HCT116 (cell line): ENCODE results near the gene MIER2. TPM values are rescaled to one million over a fixed set of nuclear protein-coding genes. Genes with fewer than 3 reads are reported as not detected.

Experiments
- ATAC-seq: fragments of 200-7000 bp; cut with Tn5 transposase; 2 replicates; pipeline ENCODE4 v1.9.1; 2020; ENCODE audit warnings: mild to moderate bottlenecking, moderate library complexity
- BruUV-seq: library from RNA; stranded (reverse); fragments of 400-500 nt; replicated peaks from 2 replicates; lab custom pipeline; 2021; lab: Mats Ljungman, UMichigan
- CTCF ChIA-PET: fragments of 300-600 bp; sonication (Branson Sonifier 250); formaldehyde crosslinking; loops from one replicate; lab custom pipeline; 2021; ENCODE audit warnings: antibody characterized with exemption; lab: Charles Lee
- POLR2A ChIA-PET: fragments of 300-600, 350-600 bp; sonication (Branson Sonifier 250); formaldehyde crosslinking; loops from one replicate; lab custom pipeline; 2021; ENCODE audit warnings: antibody characterized with exemption; lab: Charles Lee
- RAD21 ChIA-PET, 2 experiments: fragments of 300-600 bp; sonication (Branson Sonifier 250); formaldehyde crosslinking; loops; one replicate each; lab custom pipeline; 2023; ENCODE audit warnings: low total read pairs in 2 of 2; ENCODE audit not compliant: uncharacterized antibody in 2 of 2, unreplicated experiment in 2 of 2, low non-redundant PET in 1 of 2; lab: Charles Lee
- DNase-seq: peaks from one replicate; pipeline ENCODE4 v3.0.0-alpha.2; 2010; ENCODE audit warnings: low read depth, low spot score
- H2AFZ ChIP-seq: fragments of 200-600 bp; shearing (Covaris generic), sonication (generic); 2 replicates; pipeline ENCODE4 v1.6.1; 2017; ENCODE audit warnings: low read depth, mixed run types, mixed read lengths, antibody characterized with exemption, low read length; ENCODE audit not compliant: poor library complexity, severe bottlenecking
- H3K27ac ChIP-seq: 2 replicates; pipeline ENCODE4 v1.5.1; 2012; ENCODE audit warnings: low read depth, low read length
- H3K27me3 ChIP-seq: fragments of 200-600 bp; sonication (generic); 2 replicates; pipeline ENCODE4 v1.6.1; 2016; ENCODE audit warnings: mixed run types, low read length, mixed read lengths; ENCODE audit not compliant: insufficient read depth
- H3K36me3 ChIP-seq, 2 experiments: fragments of 200-500 bp in 1 of 2; fragments of 200-600 bp in 1 of 2; sonication (Bioruptor generic) in 1 of 2; sonication (generic) in 1 of 2; 2 replicates each; pipeline versions ENCODE4 v1.5.1 to v1.6.1; 2014 to 2016; ENCODE audit warnings: low read length in 2 of 2, inconsistent platforms in 1 of 2, mixed read lengths in 1 of 2, mixed run types in 1 of 2; ENCODE audit not compliant: insufficient read depth in 2 of 2, control insufficient read depth in 1 of 2
- H3K4me1 ChIP-seq, 2 experiments: fragments of 200-600 bp in 1 of 2; sonication (generic) in 1 of 2; 2 replicates each; pipeline versions ENCODE4 v1.5.1 to v1.6.1; 2012 to 2017; ENCODE audit warnings: low read length in 2 of 2, inconsistent platforms in 1 of 2, mild to moderate bottlenecking in 1 of 2, mixed read lengths in 1 of 2, mixed run types in 1 of 2, moderate library complexity in 1 of 2; ENCODE audit not compliant: insufficient read depth in 2 of 2, control insufficient read depth in 1 of 2
- H3K4me2 ChIP-seq: fragments of 200-600 bp; sonication (generic); 2 replicates; pipeline ENCODE4 v1.6.1; 2017; ENCODE audit warnings: mixed run types, low read length, mixed read lengths
- H3K4me3 ChIP-seq, 2 experiments: fragments of 200-600 bp in 1 of 2; sonication (generic) in 1 of 2; replicated peaks in 1 of 2; 2 replicates each; pipeline ENCODE4 v1.5.1; 2011 to 2016; ENCODE audit warnings: low read length in 2 of 2, control low read depth in 1 of 2, low read depth in 1 of 2, mild to moderate bottlenecking in 1 of 2, mixed read lengths in 1 of 2, mixed run types in 1 of 2
- H3K79me2 ChIP-seq: fragments of 200-600 bp; sonication (generic); 2 replicates; pipeline ENCODE4 v1.6.1; 2017; ENCODE audit warnings: mild to moderate bottlenecking, mixed run types, low read length, moderate library complexity, mixed read lengths; ENCODE audit not compliant: insufficient read depth
- H3K9ac ChIP-seq: fragments of 200-600 bp; sonication (generic); 2 replicates; pipeline ENCODE4 v1.6.1; 2016; ENCODE audit warnings: low read length, mixed read lengths
- H3K9me2 ChIP-seq: fragments of 200-600 bp; sonication (generic), shearing (Covaris generic); 2 replicates; pipeline ENCODE4 v1.6.1; 2017; ENCODE audit warnings: mixed run types, mild to moderate bottlenecking, moderate library complexity; ENCODE audit not compliant: insufficient read depth
- H3K9me3 ChIP-seq, 2 experiments: fragments of 200-500 bp in 1 of 2; fragments of 200-600 bp in 1 of 2; sonication (Bioruptor generic) in 1 of 2; sonication (generic) in 1 of 2; 2 replicates each; pipeline ENCODE4 v1.6.1; 2014 to 2017; ENCODE audit warnings: low read length in 2 of 2, mixed read lengths in 2 of 2, inconsistent platforms in 1 of 2, low read depth in 1 of 2, mild to moderate bottlenecking in 1 of 2, mixed run types in 1 of 2, moderate library complexity in 1 of 2; ENCODE audit not compliant: control insufficient read depth in 1 of 2, insufficient read depth in 1 of 2
- H4K20me1 ChIP-seq: fragments of 200-600 bp; sonication (generic), shearing (Covaris generic); 2 replicates; pipeline ENCODE4 v1.6.1; 2017; ENCODE audit warnings: mixed run types, mild to moderate bottlenecking, moderate library complexity; ENCODE audit not compliant: insufficient read depth
- CBX3 ChIP-seq: IDR thresholded peaks from 2 replicates; pipeline ENCODE4 v1.6.1; 2012; ENCODE audit warnings: low read depth
- EGR1 ChIP-seq: IDR thresholded peaks from 2 replicates; pipeline ENCODE4 v1.6.1; 2012; ENCODE audit warnings: low read depth
- ELF1 ChIP-seq: IDR thresholded peaks from 2 replicates; pipeline ENCODE4 v1.6.1; 2012; ENCODE audit warnings: low read depth, borderline replicate concordance
- EZH2 ChIP-seq: fragments of 200-600 bp; sonication (generic); IDR thresholded peaks from 2 replicates; pipeline ENCODE4 v1.6.1; 2017; ENCODE audit warnings: antibody characterized with exemption, mixed run types
- FOSL1 ChIP-seq: IDR thresholded peaks from 2 replicates; pipeline ENCODE4 v1.6.1; 2012; ENCODE audit warnings: low read depth
- JUND ChIP-seq: IDR thresholded peaks from 2 replicates; pipeline ENCODE4 v1.6.1; 2012
- POLR2AphosphoS5 ChIP-seq: IDR thresholded peaks from 2 replicates; pipeline ENCODE4 v1.6.1; 2011; ENCODE audit warnings: mild to moderate bottlenecking, low read depth, low read length, moderate library complexity
- RAD21 ChIP-seq: IDR thresholded peaks from 2 replicates; pipeline ENCODE4 v1.6.1; 2012; ENCODE audit warnings: low read depth, mild to moderate bottlenecking
- SIN3A ChIP-seq: IDR thresholded peaks from 2 replicates; pipeline ENCODE4 v1.6.1; 2012; ENCODE audit warnings: low read depth
- TCF7L2 ChIP-seq: IDR thresholded peaks from 2 replicates; pipeline ENCODE4 v1.7.0; 2011; ENCODE audit warnings: borderline replicate concordance, inconsistent platforms; ENCODE audit not compliant: insufficient read depth, insufficient read length; ENCODE audit errors: extremely low read depth
- YY1 ChIP-seq: IDR thresholded peaks from 2 replicates; pipeline ENCODE4 v1.6.1; 2011; ENCODE audit warnings: low read length, low read depth, moderate library complexity, mild to moderate bottlenecking; ENCODE audit not compliant: insufficient replicate concordance; ENCODE audit errors: extremely low read depth
- ZNF274 ChIP-seq: fragments of 200-500 bp; sonication (Bioruptor generic); IDR thresholded peaks from 2 replicates; pipeline ENCODE4 v1.6.1; 2014; ENCODE audit warnings: mild to moderate bottlenecking, low read depth, low read length, inconsistent platforms
- intact Hi-C: fragments of 100-400 bp; cut with micrococcal nuclease; formaldehyde crosslinking; loops from 2 replicates; pipeline ENCODE4 v1.10.0; 2022
- total RNA-seq: library from RNA; stranded (reverse); gene quantifications from one replicate; pipeline ENCODE4 v1.2.1, GENCODE V29; 2021; ENCODE audit not compliant: unreplicated experiment
- TF ChIP-seq, protein P1 (sequence below), 3 experiments: fragments of 200-600 bp in 1 of 3; sonication (generic) in 1 of 3; IDR thresholded peaks in 2 of 3; conservative IDR thresholded peaks in 1 of 3; 2 replicates each; pipeline ENCODE4 v1.5.1; 2012 to 2017; ENCODE audit warnings: low read depth in 2 of 3, low read length in 2 of 3, antibody characterized with exemption in 1 of 3, borderline replicate concordance in 1 of 3, control low read depth in 1 of 3, mild to moderate bottlenecking in 1 of 3, mixed read lengths in 1 of 3, mixed run types in 1 of 3, moderate library complexity in 1 of 3; ENCODE audit not compliant: insufficient read depth in 1 of 3
- TF ChIP-seq, protein P2 (sequence below): IDR thresholded peaks from 2 replicates; pipeline ENCODE4 v1.6.1; 2011; ENCODE audit warnings: mild to moderate bottlenecking, low read length, moderate library complexity; ENCODE audit not compliant: insufficient replicate concordance; ENCODE audit errors: extremely low read depth
- TF ChIP-seq, protein P3 (sequence below): IDR thresholded peaks from 2 replicates; pipeline ENCODE4 v1.6.1; 2012
- TF ChIP-seq, protein P4 (sequence below): IDR thresholded peaks from 2 replicates; pipeline ENCODE4 v1.6.1; 2012; ENCODE audit warnings: low read depth

The MIER2 gene
- total RNA-seq, 1 experiment from 2014 or later: 41.5 TPM

DNA sequence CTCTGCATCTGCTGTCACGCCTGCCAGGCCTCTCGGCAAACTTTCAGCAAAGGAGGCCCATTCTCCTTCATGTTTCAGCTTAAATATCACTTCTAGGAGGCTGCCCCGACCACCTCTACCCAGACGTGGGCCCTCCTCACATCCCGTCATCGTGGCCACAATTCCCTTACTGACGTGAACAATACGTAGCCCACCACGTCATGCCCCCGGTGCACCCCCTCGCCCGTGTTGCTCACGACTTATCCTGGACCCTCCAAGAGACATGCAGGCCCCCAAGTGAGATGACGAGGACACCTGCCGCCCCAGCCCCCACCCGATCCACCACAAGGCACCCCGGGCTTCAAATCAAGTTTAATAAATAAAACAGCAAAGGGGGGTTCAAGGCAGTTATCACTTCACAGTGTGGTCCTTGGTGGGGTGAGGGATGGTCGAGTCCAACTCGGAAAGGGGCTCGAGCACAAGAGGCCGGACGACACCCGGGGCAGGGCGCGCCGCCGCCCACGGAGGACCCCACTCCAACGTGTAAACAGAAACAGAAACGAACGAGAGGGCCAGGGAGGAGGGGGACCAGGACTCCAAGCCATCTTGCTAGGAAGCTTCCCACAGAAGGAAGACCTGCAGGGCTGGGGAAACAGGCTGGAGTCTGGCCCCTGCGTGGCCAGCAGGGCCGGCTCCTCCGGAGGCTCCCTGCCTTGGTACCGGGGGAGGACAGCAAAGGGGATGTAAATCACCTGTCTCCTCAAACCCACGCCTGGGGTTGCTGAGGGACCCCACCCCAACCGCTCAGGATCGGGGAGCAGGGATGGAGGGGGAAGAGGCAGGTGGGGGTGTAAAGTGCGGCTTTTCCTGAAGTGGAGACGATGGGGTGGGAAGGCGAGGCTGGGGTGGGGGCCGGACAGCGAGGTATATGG is 39.1 kb downstream of the MIER2 start:
- Histone ChIP-seq H3K9me2 (no peaks in the 10 kb centered on the region), H3K9ac (no peak overlapping the region), H4K20me1 (no peaks in the 10 kb centered on the region), H3K4me2 (no peak overlapping the region), H2AFZ (no peak overlapping the region), H3K27me3 (no peaks in the 10 kb centered on the region), H3K36me3 (peaks cover 2 to 7% of the 10 kb centered on the region in 2 experiments; a peak in 2 of 4 replicates), H3K27ac (no peak overlapping the region), H3K4me1 (no peaks in the 10 kb centered on the region), H3K4me3 (no peak overlapping the region), H3K79me2 (no peaks in the 10 kb centered on the region), H3K9me3 (no peaks in the 10 kb centered on the region)
- ChIA-PET RAD21 (no interaction called here), POLR2A (interaction anchor here (0.6 kb wide), 1 partner anchor 32 kb away, joined by 3 read pairs; no protein-coding TSS in a partner anchor), CTCF (no interaction called here)
- no TSS peak for BruUV-seq
- TF ChIP-seq, protein P1, sequence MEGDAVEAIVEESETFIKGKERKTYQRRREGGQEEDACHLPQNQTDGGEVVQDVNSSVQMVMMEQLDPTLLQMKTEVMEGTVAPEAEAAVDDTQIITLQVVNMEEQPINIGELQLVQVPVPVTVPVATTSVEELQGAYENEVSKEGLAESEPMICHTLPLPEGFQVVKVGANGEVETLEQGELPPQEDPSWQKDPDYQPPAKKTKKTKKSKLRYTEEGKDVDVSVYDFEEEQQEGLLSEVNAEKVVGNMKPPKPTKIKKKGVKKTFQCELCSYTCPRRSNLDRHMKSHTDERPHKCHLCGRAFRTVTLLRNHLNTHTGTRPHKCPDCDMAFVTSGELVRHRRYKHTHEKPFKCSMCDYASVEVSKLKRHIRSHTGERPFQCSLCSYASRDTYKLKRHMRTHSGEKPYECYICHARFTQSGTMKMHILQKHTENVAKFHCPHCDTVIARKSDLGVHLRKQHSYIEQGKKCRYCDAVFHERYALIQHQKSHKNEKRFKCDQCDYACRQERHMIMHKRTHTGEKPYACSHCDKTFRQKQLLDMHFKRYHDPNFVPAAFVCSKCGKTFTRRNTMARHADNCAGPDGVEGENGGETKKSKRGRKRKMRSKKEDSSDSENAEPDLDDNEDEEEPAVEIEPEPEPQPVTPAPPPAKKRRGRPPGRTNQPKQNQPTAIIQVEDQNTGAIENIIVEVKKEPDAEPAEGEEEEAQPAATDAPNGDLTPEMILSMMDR (IDR thresholded peaks at IDR 0.05 in 2 of 3, conservative IDR thresholded peaks at IDR 0.05 in 1 of 3; ENCODE audit: borderline replicate concordance in 1 of 3, insufficient read depth in 1 of 3, low read depth in 2 of 3, low read length in 2 of 3): no peak
- TF ChIP-seq EGR1: no peak
- TF ChIP-seq FOSL1: no peak
- TF ChIP-seq, protein P2, sequence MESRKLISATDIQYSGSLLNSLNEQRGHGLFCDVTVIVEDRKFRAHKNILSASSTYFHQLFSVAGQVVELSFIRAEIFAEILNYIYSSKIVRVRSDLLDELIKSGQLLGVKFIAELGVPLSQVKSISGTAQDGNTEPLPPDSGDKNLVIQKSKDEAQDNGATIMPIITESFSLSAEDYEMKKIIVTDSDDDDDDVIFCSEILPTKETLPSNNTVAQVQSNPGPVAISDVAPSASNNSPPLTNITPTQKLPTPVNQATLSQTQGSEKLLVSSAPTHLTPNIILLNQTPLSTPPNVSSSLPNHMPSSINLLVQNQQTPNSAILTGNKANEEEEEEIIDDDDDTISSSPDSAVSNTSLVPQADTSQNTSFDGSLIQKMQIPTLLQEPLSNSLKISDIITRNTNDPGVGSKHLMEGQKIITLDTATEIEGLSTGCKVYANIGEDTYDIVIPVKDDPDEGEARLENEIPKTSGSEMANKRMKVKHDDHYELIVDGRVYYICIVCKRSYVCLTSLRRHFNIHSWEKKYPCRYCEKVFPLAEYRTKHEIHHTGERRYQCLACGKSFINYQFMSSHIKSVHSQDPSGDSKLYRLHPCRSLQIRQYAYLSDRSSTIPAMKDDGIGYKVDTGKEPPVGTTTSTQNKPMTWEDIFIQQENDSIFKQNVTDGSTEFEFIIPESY: no peak
- TF ChIP-seq EZH2: no peak
- TF ChIP-seq SIN3A: no peak
- TF ChIP-seq YY1: no peak
- TF ChIP-seq ZNF274: no peak
- TF ChIP-seq ELF1: no peak
- TF ChIP-seq JUND: no peak
- TF ChIP-seq CBX3: no peak
- TF ChIP-seq, protein P3, sequence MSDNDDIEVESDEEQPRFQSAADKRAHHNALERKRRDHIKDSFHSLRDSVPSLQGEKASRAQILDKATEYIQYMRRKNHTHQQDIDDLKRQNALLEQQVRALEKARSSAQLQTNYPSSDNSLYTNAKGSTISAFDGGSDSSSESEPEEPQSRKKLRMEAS: no peak
- TF ChIP-seq RAD21: no peak
- TF ChIP-seq, protein P4, sequence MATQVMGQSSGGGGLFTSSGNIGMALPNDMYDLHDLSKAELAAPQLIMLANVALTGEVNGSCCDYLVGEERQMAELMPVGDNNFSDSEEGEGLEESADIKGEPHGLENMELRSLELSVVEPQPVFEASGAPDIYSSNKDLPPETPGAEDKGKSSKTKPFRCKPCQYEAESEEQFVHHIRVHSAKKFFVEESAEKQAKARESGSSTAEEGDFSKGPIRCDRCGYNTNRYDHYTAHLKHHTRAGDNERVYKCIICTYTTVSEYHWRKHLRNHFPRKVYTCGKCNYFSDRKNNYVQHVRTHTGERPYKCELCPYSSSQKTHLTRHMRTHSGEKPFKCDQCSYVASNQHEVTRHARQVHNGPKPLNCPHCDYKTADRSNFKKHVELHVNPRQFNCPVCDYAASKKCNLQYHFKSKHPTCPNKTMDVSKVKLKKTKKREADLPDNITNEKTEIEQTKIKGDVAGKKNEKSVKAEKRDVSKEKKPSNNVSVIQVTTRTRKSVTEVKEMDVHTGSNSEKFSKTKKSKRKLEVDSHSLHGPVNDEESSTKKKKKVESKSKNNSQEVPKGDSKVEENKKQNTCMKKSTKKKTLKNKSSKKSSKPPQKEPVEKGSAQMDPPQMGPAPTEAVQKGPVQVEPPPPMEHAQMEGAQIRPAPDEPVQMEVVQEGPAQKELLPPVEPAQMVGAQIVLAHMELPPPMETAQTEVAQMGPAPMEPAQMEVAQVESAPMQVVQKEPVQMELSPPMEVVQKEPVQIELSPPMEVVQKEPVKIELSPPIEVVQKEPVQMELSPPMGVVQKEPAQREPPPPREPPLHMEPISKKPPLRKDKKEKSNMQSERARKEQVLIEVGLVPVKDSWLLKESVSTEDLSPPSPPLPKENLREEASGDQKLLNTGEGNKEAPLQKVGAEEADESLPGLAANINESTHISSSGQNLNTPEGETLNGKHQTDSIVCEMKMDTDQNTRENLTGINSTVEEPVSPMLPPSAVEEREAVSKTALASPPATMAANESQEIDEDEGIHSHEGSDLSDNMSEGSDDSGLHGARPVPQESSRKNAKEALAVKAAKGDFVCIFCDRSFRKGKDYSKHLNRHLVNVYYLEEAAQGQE: no peak
- no peak for TF ChIP-seq TCF7L2
- TF ChIP-seq POLR2AphosphoS5: no peak
- DNase-seq (no peak), ATAC-seq (no peak)
- intact Hi-C loops: no loop called here
